ENCODE measurements around the gene LNP1. TPM values are rescaled to one million over a fixed set of nuclear protein-coding genes. Genes with fewer than 3 reads are reported as not detected.
"Not testable (repeated sequence)": the region's sequence is repeated elsewhere in the genome, so short reads cannot be mapped to it uniquely, and the experiment has no call there.

The LNP1 gene
- polyA plus RNA-seq, 4 donors, result 1.8 to 2.5 TPM; not detected in 2

DNA sequence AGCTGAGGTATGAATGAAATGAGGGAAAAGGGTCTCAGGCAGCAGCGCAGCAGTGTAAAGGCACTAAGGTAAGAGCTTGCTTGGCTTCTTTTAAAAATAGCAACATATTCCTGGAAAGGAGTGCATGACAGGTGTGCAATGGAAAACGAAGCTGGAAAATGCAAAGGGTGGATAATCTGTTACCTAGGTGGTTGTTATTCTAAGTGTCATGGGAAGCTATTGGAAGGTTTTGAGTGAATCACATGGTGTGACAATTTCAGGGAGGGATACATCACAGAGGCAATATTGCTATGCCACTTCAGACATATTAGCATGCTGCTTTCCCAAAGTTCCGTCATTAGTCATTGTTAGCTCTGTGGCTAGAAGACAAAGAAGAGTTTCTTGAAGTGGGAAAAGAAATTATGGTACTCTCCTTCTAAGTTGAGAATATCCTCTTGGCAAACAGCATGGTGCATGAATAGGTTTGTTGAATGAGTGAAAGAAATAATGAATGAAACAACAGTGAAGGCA is 62.4 kb downstream of the LNP1 start:
- Histone ChIP-seq H3K9me3 (ENCODE audit: control insufficient read depth in 2 of 2, insufficient read depth in 1 of 2, low read depth in 1 of 2, low read length in 1 of 2) (peaks cover 0 to 22% of the 10 kb centered on the region in 2 donors), H3K36me3 (ENCODE audit: control insufficient read depth in 3 of 3, insufficient read depth in 2 of 3, low read depth in 1 of 3, low read length in 3 of 3) (no peaks in the 10 kb centered on the region), H3K4me3 (ENCODE audit: low read depth in 1 of 3, low read length in 3 of 3) (no peak overlapping the region), H3K27ac (ENCODE audit: low read depth in 1 of 3, low read length in 2 of 3) (no peak overlapping the region), H3K27me3 (ENCODE audit: control insufficient read depth in 3 of 3, insufficient read depth in 3 of 3, low read length in 3 of 3) (no peaks in the 10 kb centered on the region), H3K4me1 (ENCODE audit: control insufficient read depth in 3 of 3, insufficient read depth in 2 of 3, low read depth in 1 of 3, low read length in 2 of 3) (no peaks in the 10 kb centered on the region)
- DNase-seq (no peak), FAIRE-seq (no peak)
- WGBS, 3 donors, result 60 to 75% (median 69%) methylated on average over 3 of the region's 3 CpGs

DNA sequence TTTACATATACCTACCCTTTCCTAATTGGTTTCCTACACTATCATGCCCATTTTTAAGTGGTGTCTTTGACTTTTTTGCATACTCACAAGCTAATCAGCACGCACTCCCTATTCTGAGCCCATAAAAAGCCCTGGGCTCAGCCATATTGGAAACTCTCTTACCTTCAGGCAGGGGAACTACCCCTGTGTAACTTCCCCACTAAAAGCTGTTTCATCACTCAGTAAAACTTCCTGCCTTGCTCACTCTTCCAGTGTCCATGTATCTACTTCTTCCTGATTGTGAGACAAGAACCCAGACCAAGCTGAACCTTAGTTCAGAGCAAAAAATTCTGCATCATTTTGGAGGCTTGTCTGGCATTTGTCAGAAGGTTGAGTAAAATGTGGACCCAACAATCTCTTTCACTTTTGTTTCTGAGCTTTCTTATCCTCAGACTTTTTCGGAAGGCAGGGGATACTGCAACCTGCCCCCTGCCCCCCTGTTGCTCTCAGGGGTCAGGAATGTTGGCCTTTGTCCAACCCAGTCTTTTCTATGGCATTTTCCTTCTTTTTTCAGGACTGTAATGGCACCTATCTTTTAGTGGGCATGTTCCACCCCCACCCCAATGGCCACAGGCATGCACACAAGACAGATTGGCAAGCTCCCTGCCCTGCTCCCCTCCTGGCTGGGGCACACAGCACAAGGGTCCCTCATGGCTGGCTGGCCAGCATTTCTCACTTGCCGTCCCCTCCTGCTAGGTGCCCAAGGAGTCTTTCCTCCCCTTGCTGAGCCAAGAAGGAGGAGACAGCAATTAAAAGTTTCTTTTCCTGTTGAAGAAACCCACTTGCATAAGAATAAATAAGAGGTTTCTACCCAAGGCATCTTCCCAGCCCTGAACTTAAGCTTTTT is 64.8 kb downstream of the LNP1 start:
- H3K27me3 ChIP-seq (ENCODE audit: control insufficient read depth in 3 of 3, insufficient read depth in 3 of 3, low read length in 3 of 3), result no peaks in the 10 kb centered on the region
- no peak overlapping the region for H3K4me3 ChIP-seq (ENCODE audit: low read depth in 1 of 3, low read length in 3 of 3)
- FAIRE-seq (no peak), DNase-seq (no peak)
- H3K27ac ChIP-seq (ENCODE audit: low read depth in 1 of 3, low read length in 2 of 3), result no peak overlapping the region
- H3K36me3 ChIP-seq (ENCODE audit: control insufficient read depth in 3 of 3, insufficient read depth in 2 of 3, low read depth in 1 of 3, low read length in 3 of 3), result no peaks in the 10 kb centered on the region
- WGBS, 3 donors, result 59 to 68% (median 61%) methylated on average over 3 of the region's 3 CpGs
- no peaks in the 10 kb centered on the region for H3K4me1 ChIP-seq (ENCODE audit: control insufficient read depth in 3 of 3, insufficient read depth in 2 of 3, low read depth in 1 of 3, low read length in 2 of 3)
- H3K9me3 ChIP-seq (ENCODE audit: control insufficient read depth in 2 of 2, insufficient read depth in 1 of 2, low read depth in 1 of 2, low read length in 1 of 2), result peaks cover 0 to 37% of the 10 kb centered on the region in 2 donors

DNA sequence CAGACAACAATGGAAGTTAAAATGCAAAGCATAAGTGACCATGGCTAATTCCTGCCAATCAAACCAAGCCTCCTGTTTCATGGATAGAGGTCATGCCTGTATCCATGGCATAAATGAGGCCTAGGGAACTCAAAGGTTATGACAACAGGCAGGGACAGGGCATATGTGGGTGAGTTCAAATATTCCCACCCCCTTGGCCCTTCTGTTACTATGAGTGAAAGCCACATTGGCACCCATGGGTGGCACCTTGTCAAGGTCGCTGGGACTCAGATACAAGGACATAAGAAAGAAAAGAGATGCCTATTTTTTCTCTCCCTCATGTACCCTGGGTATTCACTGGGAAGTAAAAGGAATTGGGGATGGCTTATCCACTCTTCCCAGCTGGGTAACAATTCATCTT is 65.8 kb downstream of the LNP1 start:
- DNase-seq (no peak), FAIRE-seq (no peak)
- WGBS, 3 donors, result 92 to 100% (median 97%) methylated on average over 1 of the region's 1 CpG
- Histone ChIP-seq H3K36me3 (ENCODE audit: control insufficient read depth in 3 of 3, insufficient read depth in 2 of 3, low read depth in 1 of 3, low read length in 3 of 3) (no peaks in the 10 kb centered on the region), H3K4me1 (ENCODE audit: control insufficient read depth in 3 of 3, insufficient read depth in 2 of 3, low read depth in 1 of 3, low read length in 2 of 3) (no peaks in the 10 kb centered on the region), H3K27ac (ENCODE audit: low read depth in 1 of 3, low read length in 2 of 3) (no peak overlapping the region), H3K9me3 (ENCODE audit: control insufficient read depth in 2 of 2, insufficient read depth in 1 of 2, low read depth in 1 of 2, low read length in 1 of 2) (peaks cover 0 to 37% of the 10 kb centered on the region in 2 donors), H3K4me3 (ENCODE audit: low read depth in 1 of 3, low read length in 3 of 3) (no peak overlapping the region), H3K27me3 (ENCODE audit: control insufficient read depth in 3 of 3, insufficient read depth in 3 of 3, low read length in 3 of 3) (no peaks in the 10 kb centered on the region)

DNA sequence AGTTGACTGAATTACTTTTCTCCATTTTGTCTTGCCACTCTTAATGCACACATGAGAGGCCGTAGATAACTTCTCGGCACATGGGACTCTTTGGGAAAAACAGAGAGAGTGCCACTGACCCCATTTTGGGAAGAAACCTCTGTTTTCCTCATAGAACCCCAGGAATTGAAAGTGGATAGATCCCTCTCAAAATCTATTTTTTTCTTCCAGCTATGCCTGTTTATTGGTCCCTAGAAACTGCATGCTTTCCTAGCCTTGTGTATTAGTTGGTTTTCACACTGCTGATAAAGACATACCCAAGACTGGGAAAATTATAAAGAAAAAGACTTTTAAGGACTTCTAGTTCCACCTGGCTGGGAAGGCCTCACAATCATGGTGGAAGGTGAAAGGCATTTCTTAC is 67.3 kb downstream of the LNP1 start:
- Histone ChIP-seq H3K9me3 (ENCODE audit: control insufficient read depth in 2 of 2, insufficient read depth in 1 of 2, low read depth in 1 of 2, low read length in 1 of 2) (peaks cover 0 to 37% of the 10 kb centered on the region in 2 donors), H3K27ac (ENCODE audit: low read depth in 1 of 3, low read length in 2 of 3) (no peak overlapping the region), H3K4me1 (ENCODE audit: control insufficient read depth in 3 of 3, insufficient read depth in 2 of 3, low read depth in 1 of 3, low read length in 2 of 3) (no peaks in the 10 kb centered on the region), H3K36me3 (ENCODE audit: control insufficient read depth in 3 of 3, insufficient read depth in 2 of 3, low read depth in 1 of 3, low read length in 3 of 3) (no peaks in the 10 kb centered on the region), H3K27me3 (ENCODE audit: control insufficient read depth in 3 of 3, insufficient read depth in 3 of 3, low read length in 3 of 3) (no peaks in the 10 kb centered on the region), H3K4me3 (ENCODE audit: low read depth in 1 of 3, low read length in 3 of 3) (no peak overlapping the region)
- no peak for FAIRE-seq
- WGBS, 3 donors, result 98 to 100% (median 98%) methylated on average over 2 of the region's 2 CpGs
- no peak for DNase-seq

DNA sequence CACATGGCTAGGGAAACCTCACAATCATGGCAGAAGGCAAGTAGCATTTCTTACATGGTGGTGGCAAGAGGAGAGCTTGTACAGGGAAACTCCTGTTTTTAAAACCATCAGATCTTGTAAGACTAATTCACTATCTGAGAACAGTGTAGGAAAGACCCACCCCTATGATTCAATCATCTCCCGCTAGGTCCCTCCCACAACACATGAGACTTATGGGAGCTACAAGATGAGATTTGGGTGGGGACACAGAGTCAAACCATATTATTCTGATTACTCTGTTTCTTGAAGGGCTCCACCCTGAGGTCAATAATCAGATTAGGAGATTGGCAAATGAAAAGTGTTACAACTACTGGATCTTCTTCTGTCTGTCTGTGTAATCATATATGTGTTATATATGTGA is 69.6 kb downstream of the LNP1 start:
- Histone ChIP-seq H3K27ac (ENCODE audit: low read depth in 1 of 3, low read length in 2 of 3) (no peak overlapping the region), H3K9me3 (ENCODE audit: control insufficient read depth in 2 of 2, insufficient read depth in 1 of 2, low read depth in 1 of 2, low read length in 1 of 2) (peaks cover 0 to 37% of the 10 kb centered on the region in 2 donors), H3K4me1 (ENCODE audit: control insufficient read depth in 3 of 3, insufficient read depth in 2 of 3, low read depth in 1 of 3, low read length in 2 of 3) (no peaks in the 10 kb centered on the region), H3K27me3 (ENCODE audit: control insufficient read depth in 3 of 3, insufficient read depth in 3 of 3, low read length in 3 of 3) (no peaks in the 10 kb centered on the region), H3K36me3 (ENCODE audit: control insufficient read depth in 3 of 3, insufficient read depth in 2 of 3, low read depth in 1 of 3, low read length in 3 of 3) (no peaks in the 10 kb centered on the region), H3K4me3 (ENCODE audit: low read depth in 1 of 3, low read length in 3 of 3) (no peak overlapping the region)
- FAIRE-seq (no peak), DNase-seq (no peak)
- WGBS, 3 donors, result 86 to 97% (median 93%) methylated on average over 1 of the region's 1 CpG

DNA sequence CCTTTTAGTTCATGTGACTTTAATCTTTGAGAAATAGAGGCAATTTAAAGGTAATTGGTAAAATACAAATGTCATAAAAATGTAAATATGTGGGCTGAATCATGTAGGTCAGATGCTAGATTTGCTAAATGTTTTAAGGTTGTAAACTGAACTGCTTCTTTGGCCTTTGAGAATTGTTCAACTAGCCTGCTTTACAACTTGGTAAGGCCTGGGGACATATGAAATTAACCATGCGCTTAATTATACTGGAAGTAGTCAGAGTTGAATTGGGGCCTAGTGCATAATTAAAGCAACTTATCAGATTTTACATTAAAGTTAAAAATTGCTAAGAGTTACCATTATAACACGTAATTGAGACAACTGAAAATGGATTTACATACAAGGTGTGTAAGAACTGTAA is 70.1 kb downstream of the LNP1 start:
- Histone ChIP-seq H3K27ac (ENCODE audit: low read depth in 1 of 3, low read length in 2 of 3) (no peak overlapping the region), H3K4me1 (ENCODE audit: control insufficient read depth in 3 of 3, insufficient read depth in 2 of 3, low read depth in 1 of 3, low read length in 2 of 3) (no peaks in the 10 kb centered on the region), H3K27me3 (ENCODE audit: control insufficient read depth in 3 of 3, insufficient read depth in 3 of 3, low read length in 3 of 3) (no peaks in the 10 kb centered on the region), H3K4me3 (ENCODE audit: low read depth in 1 of 3, low read length in 3 of 3) (no peak overlapping the region), H3K9me3 (ENCODE audit: control insufficient read depth in 2 of 2, insufficient read depth in 1 of 2, low read depth in 1 of 2, low read length in 1 of 2) (peaks cover 0 to 33% of the 10 kb centered on the region in 2 donors), H3K36me3 (ENCODE audit: control insufficient read depth in 3 of 3, insufficient read depth in 2 of 3, low read depth in 1 of 3, low read length in 3 of 3) (no peaks in the 10 kb centered on the region)
- WGBS, 3 donors, result 82 to 92% (median 82%) methylated on average over 2 of the region's 2 CpGs
- FAIRE-seq (no peak), DNase-seq (no peak)

DNA sequence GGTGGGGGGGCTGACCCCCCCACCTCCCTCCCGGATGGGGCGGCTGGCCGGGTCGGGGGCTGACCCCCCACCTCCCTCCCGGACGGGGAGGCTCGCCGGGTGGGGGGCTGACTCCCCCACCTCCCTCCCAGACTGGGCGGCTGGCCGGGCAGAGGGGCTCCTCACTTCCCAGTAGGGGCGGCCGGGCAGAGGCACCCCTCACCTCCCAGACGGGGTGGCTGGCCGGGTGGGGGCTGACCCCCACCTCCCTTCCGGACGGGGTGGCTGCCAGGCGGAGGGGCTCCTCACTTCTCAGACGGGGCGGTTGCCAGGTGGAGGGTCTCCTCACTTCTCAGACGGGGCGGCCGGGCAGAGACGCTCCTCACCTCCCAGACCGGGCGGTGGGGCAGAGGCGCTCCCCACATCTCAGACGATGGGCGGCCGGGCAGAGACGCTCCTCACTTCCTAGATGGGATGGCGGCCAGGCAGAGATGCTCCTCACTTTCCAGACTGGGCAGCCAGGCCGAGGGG is 76.6 kb downstream of the LNP1 start:
- WGBS, 3 donors, result 93 to 95% (median 93%) methylated on average over 19 to 32 of the region's 32 CpGs
- not testable (repeated sequence) for H3K27ac ChIP-seq (ENCODE audit: low read depth in 1 of 3, low read length in 2 of 3)

DNA sequence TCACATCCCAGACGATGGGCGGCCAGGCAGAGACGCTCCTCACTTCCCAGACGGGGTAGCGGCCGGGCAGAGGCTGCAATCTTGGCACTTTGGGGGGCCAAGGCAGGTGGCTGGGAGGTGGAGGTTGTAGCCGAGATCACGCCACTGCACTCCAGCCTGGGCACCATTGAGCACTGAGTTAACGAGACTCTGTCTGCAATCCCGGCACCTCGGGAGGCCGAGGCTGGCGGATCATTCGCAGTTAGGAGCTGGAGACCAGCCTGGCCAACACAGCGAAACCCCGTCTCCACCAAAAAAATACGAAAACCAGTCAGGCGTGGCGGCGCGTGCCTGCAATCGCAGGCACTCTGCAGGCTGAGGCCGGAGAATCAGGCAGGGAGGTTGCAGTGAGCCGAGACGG is 77.2 kb downstream of the LNP1 start:
- H3K36me3 ChIP-seq (ENCODE audit: control insufficient read depth in 3 of 3, insufficient read depth in 2 of 3, low read depth in 1 of 3, low read length in 3 of 3); H3K27ac ChIP-seq (ENCODE audit: low read depth in 1 of 3, low read length in 2 of 3); DNase-seq; FAIRE-seq; H3K9me3 ChIP-seq (ENCODE audit: control insufficient read depth in 2 of 2, insufficient read depth in 1 of 2, low read depth in 1 of 2, low read length in 1 of 2); H3K27me3 ChIP-seq (ENCODE audit: control insufficient read depth in 3 of 3, insufficient read depth in 3 of 3, low read length in 3 of 3); H3K4me1 ChIP-seq (ENCODE audit: control insufficient read depth in 3 of 3, insufficient read depth in 2 of 3, low read depth in 1 of 3, low read length in 2 of 3); H3K4me3 ChIP-seq (ENCODE audit: low read depth in 1 of 3, low read length in 3 of 3): not testable (repeated sequence)
- 89 to 100% (median 94%) methylated on average over 2 to 25 of the region's 25 CpGs for WGBS, 3 donors

More for the DNA sequence above, 76.6 kb downstream of the LNP1 start:
- DNase-seq; H3K4me3 ChIP-seq (ENCODE audit: low read depth in 1 of 3, low read length in 3 of 3); H3K9me3 ChIP-seq (ENCODE audit: control insufficient read depth in 2 of 2, insufficient read depth in 1 of 2, low read depth in 1 of 2, low read length in 1 of 2); FAIRE-seq; H3K27me3 ChIP-seq (ENCODE audit: control insufficient read depth in 3 of 3, insufficient read depth in 3 of 3, low read length in 3 of 3); H3K36me3 ChIP-seq (ENCODE audit: control insufficient read depth in 3 of 3, insufficient read depth in 2 of 3, low read depth in 1 of 3, low read length in 3 of 3); H3K4me1 ChIP-seq (ENCODE audit: control insufficient read depth in 3 of 3, insufficient read depth in 2 of 3, low read depth in 1 of 3, low read length in 2 of 3): not testable (repeated sequence)
